NOMO-1 (cell line): ENCODE measurements around the gene KRT14.
"Not testable (repeated sequence)": the region's sequence is repeated elsewhere in the genome, so short reads cannot be mapped to it uniquely, and the experiment has no call there.

Experiments used
- DNase-seq, 2 experiments: peaks; one replicate each; lab custom pipeline; 2025; ENCODE audit not compliant: unreplicated experiment in 2 of 2; lab: John Stamatoyannopoulos, UW

Gene KRT14

DNA sequence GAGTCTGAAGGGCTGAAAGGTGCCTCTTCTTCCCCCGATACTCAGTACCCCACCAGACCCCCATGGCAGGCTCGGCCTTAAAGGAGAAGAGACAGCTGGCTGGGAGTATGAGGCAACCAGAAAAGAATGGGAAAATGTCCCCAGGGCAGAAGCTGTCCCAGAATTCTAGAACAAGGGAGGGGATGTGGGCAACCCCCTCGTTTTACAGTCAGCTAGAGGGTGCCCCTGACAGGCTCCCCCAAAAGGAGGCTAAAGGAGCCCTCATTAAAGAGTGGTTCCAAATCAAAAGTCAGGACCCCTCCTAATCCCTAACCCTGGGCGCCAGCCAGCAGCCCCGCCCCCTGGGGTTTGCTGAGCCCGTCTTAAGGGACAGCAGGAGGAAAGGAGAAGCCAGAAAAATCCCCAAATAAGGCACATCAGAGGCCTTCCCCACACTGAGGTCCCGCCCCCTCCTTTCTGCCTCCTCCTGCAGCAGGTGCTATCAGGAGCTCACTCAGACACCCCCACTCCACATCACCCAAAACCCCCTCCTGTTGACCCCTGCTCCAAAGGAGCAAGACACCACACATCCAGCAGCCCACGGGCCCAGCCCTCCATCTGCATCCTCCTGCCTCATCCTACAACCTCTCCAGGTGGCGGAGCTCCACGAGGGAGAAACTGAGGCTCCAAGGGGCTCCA lies 36.6 kb upstream of the KRT14 start:
- not testable (repeated sequence) for DNase-seq

DNA sequence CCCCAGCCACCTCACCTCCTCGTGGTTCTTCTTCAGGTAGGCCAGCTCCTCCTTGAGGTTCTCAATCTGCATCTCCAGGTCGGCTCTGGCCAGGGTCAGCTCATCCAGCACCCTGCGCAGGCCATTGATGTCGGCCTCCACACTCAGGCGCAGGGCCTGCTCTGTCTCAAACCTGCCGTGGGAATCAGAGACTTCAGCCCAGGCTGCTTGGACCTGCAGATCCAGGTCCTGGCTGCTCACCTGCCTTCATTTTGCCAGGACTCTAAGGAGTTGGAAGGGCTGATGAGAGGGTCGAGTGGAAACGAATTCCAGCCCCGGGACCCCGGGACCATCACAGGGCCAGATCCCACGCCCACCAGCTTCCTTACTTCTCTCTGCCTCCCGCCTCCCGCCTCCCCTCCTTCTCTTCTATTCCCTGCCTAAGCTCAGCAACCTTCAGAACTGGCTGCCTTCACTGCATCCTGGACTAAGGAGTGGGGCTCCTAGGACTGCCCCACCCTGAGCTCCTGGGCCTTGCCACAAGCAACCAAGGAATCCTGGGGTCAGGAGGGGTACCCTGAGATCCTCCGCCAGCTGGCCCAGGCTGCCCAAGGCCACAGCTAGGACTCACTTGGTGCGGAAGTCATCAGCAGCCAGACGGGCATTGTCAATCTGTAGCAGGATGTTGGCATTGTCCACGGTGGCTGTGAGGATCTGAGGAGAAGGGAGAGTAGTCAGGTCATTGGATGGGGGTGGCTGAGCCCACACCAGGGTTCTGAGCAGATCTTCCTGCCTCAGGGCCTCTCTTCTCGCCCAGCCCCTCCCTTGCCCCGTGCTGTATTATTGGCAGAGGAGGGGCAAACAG lies 35.9 kb upstream of the KRT14 start:
- DNase-seq, result not testable (repeated sequence)

DNA sequence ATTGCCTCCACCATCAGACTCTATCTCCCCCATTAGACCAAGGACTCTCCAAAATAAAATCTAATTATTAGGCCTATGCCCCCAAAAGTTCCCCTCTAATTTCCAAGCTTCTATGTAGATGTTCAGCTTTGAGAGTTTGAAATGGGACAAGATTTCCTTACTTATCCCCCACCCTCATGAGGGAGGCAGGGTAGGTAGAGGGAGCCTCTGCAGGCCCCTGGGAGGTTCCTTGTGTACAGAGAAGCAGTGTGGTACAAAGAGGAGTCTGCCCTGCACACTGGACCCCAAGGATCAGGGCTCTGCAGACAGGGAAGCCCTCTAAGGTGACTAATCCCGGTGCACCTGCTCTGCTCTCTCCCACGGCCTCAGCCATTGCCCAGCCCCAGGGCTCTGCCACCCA lies 35.2 kb upstream of the KRT14 start:
- DNase-seq, result no peak

DNA sequence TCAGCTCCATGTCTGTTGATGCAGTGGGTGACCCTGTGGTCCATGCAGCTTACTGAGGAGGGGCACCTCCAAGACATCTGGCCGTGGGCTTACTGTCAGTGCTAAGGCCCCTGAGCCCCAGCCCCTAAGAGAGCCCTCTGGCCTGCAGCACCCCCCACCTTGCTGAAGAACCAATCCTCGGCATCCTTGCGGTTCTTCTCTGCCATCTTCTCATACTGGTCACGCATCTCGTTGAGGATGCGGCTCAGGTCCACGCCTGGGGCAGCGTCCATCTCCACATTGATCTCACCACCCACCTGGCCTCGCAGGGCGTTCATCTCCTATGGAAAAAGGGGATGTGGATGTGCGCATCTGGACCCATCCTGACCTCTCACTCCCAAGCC lies 34.7 kb upstream of the KRT14 start:
- not testable (repeated sequence) for DNase-seq

GRCh38 chr17:41620583-41621434 lies 34.1 kb upstream of the KRT14 start:
- DNase-seq, result no peak

DNA sequence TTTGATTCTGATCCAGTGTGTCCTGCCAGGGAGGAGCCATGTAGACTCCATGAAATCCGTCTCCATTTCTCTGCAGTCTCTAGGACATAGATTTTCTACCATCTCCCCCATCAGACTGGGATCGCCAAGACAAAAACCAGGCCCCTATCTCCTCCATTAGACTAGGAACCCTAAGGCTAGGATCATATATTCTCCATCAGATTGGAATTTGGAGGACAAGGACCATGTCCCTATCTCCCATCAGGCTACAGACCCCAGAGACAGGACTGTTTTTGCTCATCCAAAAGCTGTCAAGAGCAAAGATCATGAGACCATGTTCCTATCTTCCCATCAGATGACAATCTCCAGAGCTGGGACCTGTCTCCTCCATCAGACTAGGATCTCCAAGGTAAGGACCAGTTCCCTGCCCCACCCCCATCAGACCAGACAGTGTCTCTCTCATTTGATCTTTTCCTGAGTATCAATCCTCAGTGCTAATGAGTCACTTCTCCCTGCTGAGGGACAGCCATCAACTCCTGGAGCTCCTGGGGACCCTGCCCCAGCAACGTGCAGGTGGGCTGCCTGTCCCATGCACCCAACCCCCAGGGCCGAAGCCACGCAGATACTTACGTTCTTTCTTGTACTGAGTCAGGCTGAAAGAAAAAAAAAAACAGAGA lies 33.4 kb upstream of the KRT14 start:
- DNase-seq, result not testable (repeated sequence)

GRCh38 chr17:41619036-41619926 lies 32.6 kb upstream of the KRT14 start:
- DNase-seq, result no peak

DNA sequence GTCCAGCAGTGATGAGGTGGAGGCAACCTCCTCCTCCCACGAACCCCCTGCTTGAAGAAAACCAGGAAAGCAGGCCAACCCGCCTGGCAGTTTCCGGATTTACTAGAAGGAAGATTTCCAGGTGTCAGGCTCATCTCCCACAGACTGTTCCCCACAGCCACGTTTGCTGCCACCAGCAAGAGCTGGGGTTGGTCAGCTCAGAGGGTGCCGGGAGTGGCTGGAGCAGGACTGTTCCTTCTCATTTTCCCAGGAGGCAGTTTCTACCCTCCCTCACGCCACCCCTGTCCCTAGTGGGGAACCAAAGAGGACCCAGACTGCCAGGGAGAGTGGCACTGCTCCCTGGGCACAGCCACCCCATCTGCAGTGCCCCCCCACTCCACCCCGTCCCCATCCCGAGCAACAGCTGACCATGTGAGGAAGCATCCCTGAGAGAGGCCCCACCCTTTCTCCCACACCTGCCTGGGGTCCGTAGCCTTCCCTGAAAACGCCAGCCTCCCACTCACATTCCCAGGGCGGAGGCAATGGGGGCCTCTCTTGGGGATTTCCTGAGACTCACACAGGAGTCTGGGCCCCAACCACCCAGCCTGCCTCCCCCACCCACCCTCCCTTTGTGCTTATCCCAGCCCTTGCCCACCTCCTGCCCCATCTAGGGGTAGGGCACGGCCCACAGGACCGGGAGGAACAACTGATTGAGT lies 31.8 kb upstream of the KRT14 start:
- no peak for DNase-seq

- no peak for DNase-seq
Observed at GRCh38 chr17:41617698-41618097, 31.0 kb upstream of the KRT14 start.

- no peak for DNase-seq
Observed at GRCh38 chr17:41617136-41617535, 30.4 kb upstream of the KRT14 start.

DNA sequence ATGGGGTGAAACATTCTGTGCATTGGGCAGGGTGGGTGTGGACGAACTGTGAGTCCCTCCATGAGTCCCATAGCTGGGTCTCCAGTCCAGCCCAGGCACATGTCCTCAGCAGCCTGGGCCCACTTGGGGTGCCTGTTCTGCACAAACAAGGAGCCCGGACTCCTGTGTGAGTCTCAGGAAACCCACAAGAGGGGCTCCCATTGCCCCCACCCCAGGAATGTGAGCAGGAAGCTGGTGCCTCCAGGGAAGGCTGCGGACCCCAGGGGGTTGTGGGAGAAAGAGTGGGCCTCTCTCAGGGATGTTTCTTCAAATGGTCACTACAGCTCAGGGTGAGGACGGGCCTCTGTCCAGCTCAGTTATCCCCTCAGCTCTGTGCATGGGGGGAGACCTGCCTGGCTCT lies 29.8 kb upstream of the KRT14 start:
- not testable (repeated sequence) for DNase-seq

GRCh38 chr17:41615454-41615853 lies 28.8 kb upstream of the KRT14 start:
- no peak for DNase-seq

DNA sequence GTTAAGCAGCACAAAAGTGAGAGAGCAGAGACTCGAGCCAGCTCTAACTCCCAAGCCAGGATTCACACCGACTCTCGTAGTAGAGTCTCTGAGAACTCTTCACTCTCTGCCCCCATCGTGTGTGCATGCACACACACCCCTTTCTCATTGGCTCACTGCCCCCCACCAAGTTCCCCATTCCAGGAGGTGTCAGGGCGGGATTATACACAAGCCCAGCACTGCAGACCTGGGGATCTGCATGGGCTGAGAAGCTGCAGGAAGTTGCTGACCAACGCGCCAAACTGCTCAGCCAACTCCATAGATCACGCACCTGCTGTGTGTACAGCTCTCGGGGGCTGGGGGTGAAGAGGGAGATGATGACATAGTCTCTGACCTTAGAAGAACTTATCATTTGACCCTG lies 28.1 kb upstream of the KRT14 start:
- DNase-seq, result not testable (repeated sequence)

DNA sequence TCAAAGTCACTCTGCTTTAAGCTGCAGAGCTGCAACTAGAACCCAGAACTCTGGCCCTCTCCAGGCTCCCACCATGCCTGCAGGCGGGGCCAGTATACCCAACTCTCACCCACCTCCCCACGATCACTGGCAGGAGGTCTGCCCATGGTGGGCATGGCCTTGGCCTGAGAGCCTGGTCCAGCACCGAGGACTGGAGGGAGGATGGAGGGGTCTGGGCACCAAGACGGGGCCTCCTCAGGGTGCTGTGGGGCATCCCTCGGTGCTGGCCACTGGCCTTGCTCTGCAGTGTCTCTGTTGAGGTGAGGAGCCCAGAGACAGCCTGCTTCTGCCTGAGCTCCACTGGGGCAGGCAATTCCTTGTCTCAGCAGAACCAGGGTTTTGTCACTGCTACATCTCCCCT lies 27.4 kb upstream of the KRT14 start:
- no peak for DNase-seq

GRCh38 chr17:41613277-41614082 lies 26.8 kb upstream of the KRT14 start:
- DNase-seq, result no peak

GRCh38 chr17:41612376-41613160 lies 25.9 kb upstream of the KRT14 start, which contains the start of gene KRT16:
Gene KRT16, minus strand, starts transcription at chr17:41612767. Its CDS starts 79 bp downstream, at chr17:41612688.
- not testable (repeated sequence) for DNase-seq

GRCh38 chr17:41610965-41611640 lies 24.4 kb upstream of the KRT14 start:
- DNase-seq, result no peak
